HepG2 (cell line): ENCODE data around the gene AHSA1. TPM values are rescaled to one million over a fixed set of nuclear protein-coding genes. Genes with fewer than 3 reads are reported as not detected.

ENCODE experiments used
- CBX5 ChIP-seq: sonication (generic); formaldehyde crosslinking; IDR thresholded peaks from 2 replicates; pipeline ENCODE4 v1.4.0; 2020; ENCODE audit warnings: missing genetic modification reagents, borderline replicate concordance
- DMTF1 ChIP-seq: sonication (generic); formaldehyde crosslinking; IDR thresholded peaks from 2 replicates; pipeline ENCODE4 v1.4.0; 2020; ENCODE audit warnings: mild to moderate bottlenecking, missing genetic modification reagents
- HINFP ChIP-seq: sonication (generic); formaldehyde crosslinking; IDR thresholded peaks from 2 replicates; pipeline ENCODE4 v1.4.0; 2020; ENCODE audit warnings: low read depth, mild to moderate bottlenecking, missing genetic modification reagents
- KDM2A ChIP-seq: sonication (generic); formaldehyde crosslinking; IDR thresholded peaks from 2 replicates; pipeline ENCODE4 v1.4.0; 2020; ENCODE audit warnings: low read depth, missing genetic modification reagents, borderline replicate concordance
- MAX ChIP-seq: IDR thresholded peaks from 2 replicates; pipeline ENCODE4 v1.6.1; 2012; ENCODE audit warnings: inconsistent platforms
- MTERF4 ChIP-seq: sonication (generic); formaldehyde crosslinking; IDR thresholded peaks from 2 replicates; pipeline ENCODE4 v1.8.0; 2023; ENCODE audit warnings: mild to moderate bottlenecking, missing genetic modification reagents
- MXI1 ChIP-seq: IDR thresholded peaks from 3 replicates; pipeline ENCODE4 v1.6.1; 2012; ENCODE audit warnings: low read depth, low read length, inconsistent platforms, borderline replicate concordance
- TFDP1 ChIP-seq: IDR thresholded peaks from 2 replicates; pipeline ENCODE4 v1.6.1; 2016; ENCODE audit warnings: missing compliant biosample characterization, missing genetic modification reagents, borderline replicate concordance
- ZBTB39 ChIP-seq: sonication (generic); formaldehyde crosslinking; IDR thresholded peaks from 2 replicates; pipeline ENCODE4 v1.5.0; 2020; ENCODE audit warnings: missing genetic modification reagents
- ZFP36 ChIP-seq: fragments of 150-350 bp; IDR thresholded peaks from 2 replicates; pipeline ENCODE4 v1.6.1; 2018; ENCODE audit warnings: borderline replicate concordance, low read length, low read depth; ENCODE audit not compliant: partially characterized antibody
- ZFP41 ChIP-seq: sonication (generic); formaldehyde crosslinking; IDR thresholded peaks from 2 replicates; pipeline ENCODE4 v1.4.0; 2020; ENCODE audit warnings: mild to moderate bottlenecking, missing genetic modification reagents, borderline replicate concordance
- ZNF460 ChIP-seq: sonication (generic); formaldehyde crosslinking; IDR thresholded peaks from 2 replicates; pipeline ENCODE4 v1.5.1; 2020; ENCODE audit warnings: missing genetic modification reagents, mild to moderate bottlenecking, borderline replicate concordance
- ZNF691 ChIP-seq: sonication (generic); formaldehyde crosslinking; IDR thresholded peaks from 2 replicates; pipeline ENCODE4 v1.4.0; 2020; ENCODE audit warnings: missing genetic modification reagents, low read depth, mild to moderate bottlenecking, borderline replicate concordance
- ZNF713 ChIP-seq: sonication (generic); formaldehyde crosslinking; IDR thresholded peaks from 2 replicates; pipeline ENCODE4 v1.4.0; 2020; ENCODE audit warnings: mild to moderate bottlenecking, missing genetic modification reagents
- ZNF75D ChIP-seq: sonication (generic); formaldehyde crosslinking; IDR thresholded peaks from 2 replicates; pipeline ENCODE4 v1.8.1; 2023; ENCODE audit warnings: missing genetic modification reagents, mild to moderate bottlenecking, borderline replicate concordance
- ZNF768 ChIP-seq: sonication (generic); formaldehyde crosslinking; IDR thresholded peaks from 2 replicates; pipeline ENCODE4 v1.4.0; 2020; ENCODE audit warnings: missing genetic modification reagents
- ZNF841 ChIP-seq: sonication (generic); formaldehyde crosslinking; IDR thresholded peaks from 2 replicates; pipeline ENCODE4 v1.8.1; 2023; ENCODE audit warnings: missing genetic modification reagents, borderline replicate concordance
- ZSCAN29 ChIP-seq: sonication (generic); formaldehyde crosslinking; conservative IDR thresholded peaks from 2 replicates; pipeline ENCODE4 v1.4.0; 2020; ENCODE audit warnings: mild to moderate bottlenecking, missing genetic modification reagents
- polyA plus RNA-seq, 8 experiments: library from polyadenylated mRNA; depleted of rRNA in 3 of 8; stranded (reverse) in 7 of 8; unstranded in 1 of 8; fragments of >200 nt; fragmentation: Illumina TruSeq in 4 of 8; extraction: Trizol in 4 of 8; gene quantifications; 2 replicates each; pipeline versions ENCODE4 v1.2.1 to v1.2.3, GENCODE V29; 2011 to 2016; ENCODE audit warnings: low read depth in 4 of 8, missing spikeins in 1 of 8, mixed read lengths in 1 of 8; ENCODE audit not compliant: insufficient read depth in 1 of 8
- total RNA-seq, 5 experiments: library from RNA; depleted of rRNA; stranded (reverse); fragments of >200 nt; fragmentation: Illumina TruSeq; extraction: Trizol; gene quantifications; 2 replicates each; pipeline ENCODE4 v1.2.3, GENCODE V29; 2016; ENCODE audit warnings: low read depth in 1 of 5

Gene AHSA1
- total and polyA plus RNA-seq, 2 of the 13 experiments (the other 11 are each of a cell fraction or from before 2014, with no cell fraction given), result 113 to 241 TPM

- TF ChIP-seq HINFP (CRISPR knock-in tag), result 0 out of 2 replicates have a peak, but pooled peaks have one; percentile 17
- peak; percentile 30; the same call in 1 of the 2 replicates for TF ChIP-seq MTERF4 (CRISPR knock-in tag)
- no peak for TF ChIP-seq CBX5 (CRISPR knock-in tag)
- TF ChIP-seq ZBTB39 (CRISPR knock-in tag), result no peak
- 0 out of 2 replicates have a peak, but pooled peaks have one; percentile 11 for TF ChIP-seq ZSCAN29 (CRISPR knock-in tag)
- 0 out of 2 replicates have a peak, but pooled peaks have one; percentile 73 for TF ChIP-seq ZNF713
- peak; percentile 11; the same call in 1 of the 2 replicates for TF ChIP-seq TFDP1 (CRISPR knock-in tag)
- TF ChIP-seq KDM2A (CRISPR knock-in tag), result peak; percentile 14; the same call in 1 of the 2 replicates
- no peak for TF ChIP-seq ZFP36
- TF ChIP-seq MXI1, result 0 out of 3 replicates have a peak, but pooled peaks have one; percentile 16
- TF ChIP-seq ZFP41, result 0 out of 2 replicates have a peak, but pooled peaks have one; percentile 43
- TF ChIP-seq DMTF1 (CRISPR knock-in tag), result no peak
- TF ChIP-seq ZNF841 (CRISPR knock-in tag), result no peak
- peak; percentile 78 for TF ChIP-seq MAX
- TF ChIP-seq ZNF768 (CRISPR knock-in tag), result no peak
- no peak for TF ChIP-seq ZNF75D (CRISPR knock-in tag)
- no peak for TF ChIP-seq ZNF460 (CRISPR knock-in tag)
- no peak for TF ChIP-seq ZNF691 (CRISPR knock-in tag)
Observed at GRCh38 chr14:77498984-77499527, 41.2 kb downstream of the AHSA1 start (continued).
